Measurements from ENCODE around the gene NIPBL. TPM values are rescaled to one million over a fixed set of nuclear protein-coding genes. Genes with fewer than 3 reads are reported as not detected.
"Not testable (repeated sequence)": the region's sequence is repeated elsewhere in the genome, so short reads cannot be mapped to it uniquely, and the experiment has no call there.

The NIPBL gene
- total RNA-seq, 1 donor from 2014 or later, result 88.6 TPM

DNA sequence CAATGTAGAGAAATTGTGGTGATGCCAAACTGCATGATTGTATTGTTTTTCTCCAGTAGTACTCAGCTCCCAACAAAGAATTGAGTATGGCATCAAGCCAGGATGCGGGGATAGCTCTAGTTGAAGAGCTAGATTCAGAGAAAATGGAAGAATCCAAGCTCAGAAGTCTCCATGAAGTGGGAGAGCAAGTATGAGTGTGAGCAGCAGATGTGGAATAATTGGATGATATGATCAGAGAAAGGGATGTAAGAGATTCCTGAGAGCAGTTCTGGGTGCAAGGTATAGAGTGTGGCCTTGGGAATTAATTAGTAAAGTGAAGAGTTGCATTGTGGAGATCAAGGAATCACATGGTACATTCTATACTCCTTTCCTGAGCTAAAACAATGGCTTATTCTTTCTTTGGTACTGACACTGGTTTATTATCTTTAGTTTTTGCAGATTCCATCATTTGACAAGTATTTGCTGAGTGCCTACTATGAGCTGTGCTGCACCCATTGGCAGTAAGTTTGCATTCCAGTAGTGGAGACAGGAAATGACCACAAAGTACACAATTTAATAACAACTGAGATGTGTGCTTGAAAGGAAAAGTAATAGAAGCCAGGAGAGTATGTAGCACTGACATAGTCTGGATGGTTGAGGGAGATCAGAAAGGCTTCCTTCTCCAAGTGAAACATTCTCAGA, 195.5 kb downstream of the NIPBL start:
- no peaks in the 10 kb centered on the region for H3K9me3 Mint-ChIP-seq
- TF ChIP-seq, protein P1, sequence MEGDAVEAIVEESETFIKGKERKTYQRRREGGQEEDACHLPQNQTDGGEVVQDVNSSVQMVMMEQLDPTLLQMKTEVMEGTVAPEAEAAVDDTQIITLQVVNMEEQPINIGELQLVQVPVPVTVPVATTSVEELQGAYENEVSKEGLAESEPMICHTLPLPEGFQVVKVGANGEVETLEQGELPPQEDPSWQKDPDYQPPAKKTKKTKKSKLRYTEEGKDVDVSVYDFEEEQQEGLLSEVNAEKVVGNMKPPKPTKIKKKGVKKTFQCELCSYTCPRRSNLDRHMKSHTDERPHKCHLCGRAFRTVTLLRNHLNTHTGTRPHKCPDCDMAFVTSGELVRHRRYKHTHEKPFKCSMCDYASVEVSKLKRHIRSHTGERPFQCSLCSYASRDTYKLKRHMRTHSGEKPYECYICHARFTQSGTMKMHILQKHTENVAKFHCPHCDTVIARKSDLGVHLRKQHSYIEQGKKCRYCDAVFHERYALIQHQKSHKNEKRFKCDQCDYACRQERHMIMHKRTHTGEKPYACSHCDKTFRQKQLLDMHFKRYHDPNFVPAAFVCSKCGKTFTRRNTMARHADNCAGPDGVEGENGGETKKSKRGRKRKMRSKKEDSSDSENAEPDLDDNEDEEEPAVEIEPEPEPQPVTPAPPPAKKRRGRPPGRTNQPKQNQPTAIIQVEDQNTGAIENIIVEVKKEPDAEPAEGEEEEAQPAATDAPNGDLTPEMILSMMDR (IDR thresholded peaks at IDR 0.05; ENCODE audit: unreplicated experiment), result no peak
- DNase-seq (ENCODE audit: low spot score in 2 of 2, unreplicated experiment in 2 of 2), result no peak
- peaks cover 3% of the 10 kb centered on the region for H3K36me3 Mint-ChIP-seq
- no peaks in the 10 kb centered on the region for H3K4me1 Mint-ChIP-seq
- no peaks in the 10 kb centered on the region for H3K27me3 Mint-ChIP-seq (ENCODE audit: low read depth)
- H3K27ac Mint-ChIP-seq, result no peak overlapping the region
- H3K4me3 Mint-ChIP-seq, result no peak overlapping the region

DNA sequence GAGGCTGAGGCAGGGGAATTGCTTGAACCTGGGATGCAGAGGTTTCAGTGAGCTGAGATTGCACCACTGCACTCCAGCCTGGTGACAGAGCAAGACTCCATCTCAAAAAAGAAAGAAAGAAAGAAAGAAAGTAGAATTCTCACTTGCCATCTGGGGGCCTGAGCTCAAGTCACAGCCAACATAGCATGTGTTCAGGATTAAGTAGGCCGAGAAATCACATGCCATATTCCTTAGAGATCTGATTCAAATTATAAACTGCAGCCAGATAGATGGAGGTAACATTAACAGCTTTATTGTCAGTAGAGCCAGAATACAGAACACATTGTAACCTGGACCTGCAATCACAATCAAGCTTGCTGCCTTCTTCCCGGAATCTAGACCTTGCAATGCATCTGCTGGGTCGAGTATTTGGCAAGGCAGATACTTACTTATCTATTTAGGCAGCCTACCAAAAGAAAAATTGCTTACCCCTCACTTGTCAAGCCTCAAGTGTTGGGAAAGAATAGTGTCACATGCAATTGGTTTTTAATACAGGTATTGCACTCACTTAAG, 198.9 kb downstream of the NIPBL start:
- Mint-ChIP-seq H3K9me3 (peaks cover 12% of the 10 kb centered on the region), H3K4me1 (no peaks in the 10 kb centered on the region), H3K4me3 (no peak overlapping the region), H3K27me3 (ENCODE audit: low read depth) (no peaks in the 10 kb centered on the region), H3K27ac (no peak overlapping the region), H3K36me3 (peaks cover 19% of the 10 kb centered on the region)
- TF ChIP-seq, protein P1 (IDR thresholded peaks at IDR 0.05; ENCODE audit: unreplicated experiment), result no peak
- no peak for DNase-seq (ENCODE audit: low spot score in 2 of 2, unreplicated experiment in 2 of 2)

DNA sequence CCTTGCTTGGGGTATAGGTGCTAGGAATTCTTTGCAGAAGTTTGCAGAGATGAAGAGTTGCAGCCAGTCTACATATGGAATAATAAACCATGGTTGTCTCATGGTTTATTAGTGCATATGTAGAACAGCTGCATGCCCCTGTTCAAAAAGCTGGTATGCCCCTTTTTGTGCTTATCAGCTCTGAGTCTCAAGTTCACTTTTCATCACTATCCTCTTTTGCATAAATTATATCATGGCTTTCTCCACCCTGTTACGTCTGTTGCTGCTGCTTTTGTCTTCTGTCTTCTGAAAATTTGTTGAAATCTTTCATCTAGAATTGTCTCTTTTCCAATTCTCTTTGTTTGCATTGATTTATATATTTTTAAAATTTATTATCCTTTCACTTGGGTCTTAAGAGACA, 200.6 kb downstream of the NIPBL start:
- no peak for DNase-seq (ENCODE audit: low spot score in 2 of 2, unreplicated experiment in 2 of 2)
- no peak overlapping the region for H3K27ac Mint-ChIP-seq
- H3K9me3 Mint-ChIP-seq, result peaks cover 12% of the 10 kb centered on the region
- TF ChIP-seq, protein P1 (IDR thresholded peaks at IDR 0.05; ENCODE audit: unreplicated experiment), result no peak
- peaks cover 22% of the 10 kb centered on the region for H3K36me3 Mint-ChIP-seq
- no peaks in the 10 kb centered on the region for H3K27me3 Mint-ChIP-seq (ENCODE audit: low read depth)
- H3K4me1 Mint-ChIP-seq, result no peaks in the 10 kb centered on the region
- H3K4me3 Mint-ChIP-seq, result no peak overlapping the region

DNA sequence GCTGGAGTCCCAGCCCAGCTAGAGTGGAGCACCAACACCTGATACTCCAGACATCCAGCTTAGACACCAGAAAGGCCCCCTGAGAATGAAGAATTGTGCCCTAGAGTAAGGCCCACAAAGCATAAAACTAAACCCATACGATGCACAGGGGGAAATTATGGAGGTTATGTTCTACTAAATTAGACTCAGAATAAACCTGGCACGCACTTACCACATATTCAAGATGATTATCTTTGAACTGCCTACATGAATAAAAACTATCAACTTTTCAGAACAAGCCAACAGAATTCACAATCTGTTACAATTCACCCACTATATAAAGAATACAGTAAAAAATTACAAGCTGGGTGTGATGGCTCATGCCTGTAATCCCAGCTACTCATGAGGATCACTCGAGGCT, 204.1 kb downstream of the NIPBL start:
- H3K4me1 Mint-ChIP-seq, result no peaks in the 10 kb centered on the region
- peaks cover 51% of the 10 kb centered on the region for H3K36me3 Mint-ChIP-seq
- no peak overlapping the region for H3K4me3 Mint-ChIP-seq
- peaks cover 33% of the 10 kb centered on the region for H3K9me3 Mint-ChIP-seq
- H3K27ac Mint-ChIP-seq, result no peak overlapping the region
- no peak for DNase-seq (ENCODE audit: low spot score in 2 of 2, unreplicated experiment in 2 of 2)
- H3K27me3 Mint-ChIP-seq (ENCODE audit: low read depth), result no peaks in the 10 kb centered on the region
- TF ChIP-seq, protein P1 (IDR thresholded peaks at IDR 0.05; ENCODE audit: unreplicated experiment), result no peak

DNA sequence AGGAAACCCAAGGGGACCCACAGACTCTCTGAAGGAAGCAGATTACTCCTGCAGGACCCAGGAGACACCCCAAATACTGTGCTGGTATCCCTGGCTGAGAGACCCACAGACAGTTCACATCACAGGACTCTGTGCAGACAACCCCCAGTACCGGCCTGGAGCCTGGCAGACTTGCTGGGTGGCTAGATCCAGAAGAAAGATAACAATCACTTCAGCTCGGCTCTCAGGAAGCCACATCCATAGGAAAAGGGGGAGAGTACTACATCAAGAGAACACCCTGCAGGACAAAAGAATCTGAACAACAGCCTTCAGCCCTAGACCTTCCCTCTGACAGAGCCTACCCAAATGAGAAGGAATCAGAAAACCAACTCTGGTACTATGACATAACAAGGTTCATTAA, 206.4 kb downstream of the NIPBL start:
- H3K4me3 Mint-ChIP-seq; DNase-seq (ENCODE audit: low spot score in 2 of 2, unreplicated experiment in 2 of 2); H3K27me3 Mint-ChIP-seq (ENCODE audit: low read depth); H3K27ac Mint-ChIP-seq; H3K4me1 Mint-ChIP-seq: not testable (repeated sequence)
- peaks cover 48% of the 10 kb centered on the region for H3K9me3 Mint-ChIP-seq
- peaks cover 63% of the 10 kb centered on the region for H3K36me3 Mint-ChIP-seq

DNA sequence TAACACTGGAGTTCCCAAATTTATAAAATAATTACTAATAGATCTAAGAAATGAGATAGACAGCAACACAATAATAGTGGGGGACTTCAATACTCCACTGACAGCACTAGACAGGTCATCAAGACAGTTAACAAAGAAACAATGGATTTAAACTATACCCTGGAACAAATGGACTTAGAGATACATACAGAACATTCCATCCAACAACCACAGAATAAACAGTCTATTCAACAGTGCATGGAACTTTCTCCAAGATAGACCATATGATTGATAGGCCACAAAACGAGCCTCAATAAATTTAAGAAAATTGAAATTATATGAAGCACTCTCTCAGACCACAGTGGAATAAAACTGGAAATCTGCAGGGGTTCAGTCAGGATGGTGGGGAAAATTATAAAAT, 209.5 kb downstream of the NIPBL start:
- not testable (repeated sequence) for H3K4me3 Mint-ChIP-seq; DNase-seq (ENCODE audit: low spot score in 2 of 2, unreplicated experiment in 2 of 2); H3K27ac Mint-ChIP-seq; H3K4me1 Mint-ChIP-seq; H3K27me3 Mint-ChIP-seq (ENCODE audit: low read depth)
- Mint-ChIP-seq H3K9me3 (peaks cover 55% of the 10 kb centered on the region), H3K36me3 (peaks cover 69% of the 10 kb centered on the region)

Measured in mesothelial cell of epicardium (in vitro differentiated cells).